Heart left ventricle (tissue), 16 donors: Measurements from ENCODE around the gene PPP1R14D. TPM values are rescaled to one million over a fixed set of nuclear protein-coding genes. Genes with fewer than 3 reads are reported as not detected.

Experiments
- ATAC-seq, 4 donors: fragments of 200-7000 bp; cut with Tn5 transposase; one replicate each; pipeline ENCODE4 v1.9.1; 2020 to 2022; ENCODE audit warnings: moderate library complexity in 4 of 4, mild to moderate bottlenecking in 3 of 4, moderate number of reproducible peaks in 1 of 4
- DNase-seq, 5 donors: peaks; one replicate each; pipeline ENCODE4 v3.0.0-alpha.2; 2020
- H3K27ac ChIP-seq, 12 donors: fragments of 200-600 bp; sonication (generic) in 4 of 12; one replicate each; pipeline versions ENCODE4 v1.5.0 to v1.8.0; 2016 to 2022; ENCODE audit warnings: mild to moderate bottlenecking in 2 of 12
- H3K27me3 ChIP-seq, 9 donors: fragments of 200-600 bp; sonication (generic) in 2 of 9; one replicate each; pipeline versions ENCODE4 v1.5.1 to v1.8.0; 2016 to 2022; ENCODE audit warnings: mild to moderate bottlenecking in 3 of 9
- H3K36me3 ChIP-seq, 9 donors: fragments of 200-600 bp; sonication (generic) in 2 of 9; one replicate each; pipeline versions ENCODE4 v1.5.0 to v1.8.0; 2018 to 2022; ENCODE audit warnings: mild to moderate bottlenecking in 2 of 9
- H3K4me1 ChIP-seq, 12 donors: fragments of 200-600 bp; sonication (generic) in 4 of 12; one replicate each; pipeline versions ENCODE4 v1.5.0 to v1.8.0; 2016 to 2022; ENCODE audit warnings: mild to moderate bottlenecking in 3 of 12
- H3K4me3 ChIP-seq, 12 donors: fragments of 200-600 bp; sonication (generic) in 4 of 12; one replicate each; pipeline versions ENCODE4 v1.5.0 to v1.8.0; 2017 to 2022; ENCODE audit warnings: mild to moderate bottlenecking in 9 of 12, moderate library complexity in 4 of 12
- H3K9me3 ChIP-seq, 12 donors: fragments of 200-600 bp; sonication (generic) in 4 of 12; one replicate each; pipeline versions ENCODE4 v1.5.0 to v1.8.0; 2016 to 2022; ENCODE audit warnings: mild to moderate bottlenecking in 1 of 12
- CTCF ChIP-seq, 12 donors: fragments of 200-600 bp; sonication (generic) in 4 of 12; IDR thresholded peaks; one replicate each; pipeline versions ENCODE4 v1.5.0 to v1.8.0; 2018 to 2022; ENCODE audit warnings: antibody characterized with exemption in 12 of 12, mild to moderate bottlenecking in 5 of 12
- POLR2A ChIP-seq, 2 donors: fragments of 450-650 bp; IDR thresholded peaks; one replicate each; pipeline ENCODE4 v1.6.1; 2017; ENCODE audit warnings: antibody characterized with exemption in 2 of 2, mild to moderate bottlenecking in 2 of 2, moderate library complexity in 2 of 2
- WGBS, 4 donors: extraction: QIAGEN DNeasy Blood & Tissue Kit in 2 of 4; methylation state at CpG; one replicate each; pipeline versions ENCODE4 v1.1.5 to v1.1.7; 2013 to 2018; 5-methylcytosine and 5-hydroxymethylcytosine counted together
- intact Hi-C, 10 donors: fragments of 100-400 bp; cut with DNase I; formaldehyde crosslinking; loops; one replicate each; pipeline versions ENCODE4 v1.11.1 to v1.14.2; 2022
- polyA plus RNA-seq, 2 donors: library from polyadenylated mRNA; stranded (reverse); fragments of 200-250 nt; gene quantifications; one replicate each; pipeline ENCODE4 v1.2.3, GENCODE V29; 2013
- total RNA-seq, 9 donors: library from RNA; depleted of rRNA in 2 of 9; stranded (reverse); fragments of >200 nt in 2 of 9; fragmentation: NEBNext Ultra II Directional in 3 of 9; extraction: Animal tissue kit (Norgen Biotek cat#: 25700) in 3 of 9; gene quantifications; one replicate each; pipeline versions ENCODE4 v1.1.0 to v1.2.4, GENCODE V29; 2016 to 2023
- donor health status: ischemic (EF 13 %, LVEDD 7.1; RV severe dilation, severe dysfunction).
- donor health status: healthy with polysubstance abuse.
- donor health status: DM: no; HTN: yes; CAD: no.
- donor health status: DM: no; HTN: no; CAD: no.
- donor health status: ischemic (EF 25% LVEDD 6.9; RV normal size, moderate dysfunction).
- donor health status: ischemic (EF 25% LVEDD 5.7; RV mildly dilated, moderate dysfunction).
- donor health status: healthy.
- donor health status: DM: yes; HTN: yes; CAD: no.
- donor health status: ischemic (EF 35%, LVEDD 5.7; RV mildly dilated, moderate dysfunction).
- donor health status: nonischemic (EF 11% LVEDD 7.7; RV severe dilation, severe dysfunction).
- donor health status: DM: yes; HTN: yes; CAD: no.
- donor health status: PGD.
- donor health status: ischemic (EF 29% LVEDD 5.4; RV normal size, mild dysfunction).
- donor health status: nonischemic (EF 23%, LVEDD 6.1; RV moderate dilation, normal function).

The PPP1R14D gene
- total and polyA plus RNA-seq, 11 donors: not detected

- peaks cover 0 to 11% (median 0%) of the 10 kb centered on the region in 12 donors for H3K4me1 ChIP-seq
- H3K27me3 ChIP-seq: peaks cover 0 to 20% (median 0%) of the 10 kb centered on the region in 9 donors
- no peak for ATAC-seq
- no peak overlapping the region for H3K4me3 ChIP-seq
- intact Hi-C loops: loop anchor here in 9 of 10 donors (2.0 to 10.0 kb wide), 8 partner anchors 37 to 332 kb away; partner anchors contain the start of gene VPS18 (in 4 of the 9)
- no peak for DNase-seq
- no peak for TF ChIP-seq CTCF (IDR thresholded peaks at IDR 0.05)
- no peak for TF ChIP-seq POLR2A (IDR thresholded peaks at IDR 0.05)
- WGBS, 4 donors: 70 to 87% (median 85%) methylated on average over 5 to 13 of the region's 13 CpGs
- H3K9me3 ChIP-seq: no peaks in the 10 kb centered on the region
- H3K27ac ChIP-seq: no peak overlapping the region
- no peaks in the 10 kb centered on the region for H3K36me3 ChIP-seq
Observed at GRCh38 chr15:40855706-40856234, 27.3 kb upstream of the PPP1R14D start.

- H3K4me1 ChIP-seq: peaks cover 0 to 11% (median 0%) of the 10 kb centered on the region in 12 donors
- H3K27me3 ChIP-seq: peaks cover 0 to 15% (median 0%) of the 10 kb centered on the region in 9 donors
- 55 to 64% (median 58%) methylated on average over 8 to 10 of the region's 10 CpGs for WGBS, 4 donors
- intact Hi-C loops: loop anchor here in 3 of 10 donors (10.0 kb wide), 2 partner anchors 179 to 331 kb away; no protein-coding TSS in a partner anchor
- DNase-seq: no peak
- no peak overlapping the region for H3K4me3 ChIP-seq
- H3K27ac ChIP-seq: no peak overlapping the region
- no peaks in the 10 kb centered on the region for H3K36me3 ChIP-seq
- TF ChIP-seq POLR2A (IDR thresholded peaks at IDR 0.05): no peak
- no peak for TF ChIP-seq CTCF (IDR thresholded peaks at IDR 0.05)
- ATAC-seq: no peak
- H3K9me3 ChIP-seq: no peaks in the 10 kb centered on the region
Observed at GRCh38 chr15:40854161-40854560, 25.7 kb upstream of the PPP1R14D start.

GRCh38 chr15:40853241-40853890, 24.9 kb upstream of the PPP1R14D start:
- peaks cover 0 to 11% (median 0%) of the 10 kb centered on the region in 12 donors for H3K4me1 ChIP-seq
- no peak overlapping the region for H3K4me3 ChIP-seq
- WGBS, 4 donors: 88 to 94% (median 93%) methylated on average over 13 to 16 of the region's 16 CpGs
- intact Hi-C loops: loop anchor here in 3 of 10 donors (10.0 kb wide), 2 partner anchors 179 to 331 kb away; no protein-coding TSS in a partner anchor
- ATAC-seq (no peak), DNase-seq (no peak)
- H3K9me3 ChIP-seq: no peaks in the 10 kb centered on the region
- H3K27me3 ChIP-seq: peaks cover 0 to 7% (median 0%) of the 10 kb centered on the region in 9 donors
- TF ChIP-seq POLR2A (IDR thresholded peaks at IDR 0.05) (no peak), CTCF (IDR thresholded peaks at IDR 0.05) (no peak)
- H3K36me3 ChIP-seq: no peaks in the 10 kb centered on the region
- H3K27ac ChIP-seq: no peak overlapping the region

- Histone ChIP-seq H3K4me3 (no peak overlapping the region), H3K36me3 (no peaks in the 10 kb centered on the region), H3K9me3 (no peaks in the 10 kb centered on the region), H3K4me1 (peaks cover 0 to 10% (median 0%) of the 10 kb centered on the region in 12 donors), H3K27me3 (peaks cover 0 to 7% (median 0%) of the 10 kb centered on the region in 9 donors), H3K27ac (no peak overlapping the region)
- 84 to 93% (median 92%) methylated on average over 5 of the region's 5 CpGs for WGBS, 4 donors
- no peak for TF ChIP-seq CTCF (IDR thresholded peaks at IDR 0.05)
- no peak for TF ChIP-seq POLR2A (IDR thresholded peaks at IDR 0.05)
- ATAC-seq (no peak), DNase-seq (no peak)
- intact Hi-C loops: loop anchor here in 3 of 10 donors (10.0 kb wide), 2 partner anchors 178 to 332 kb away; no protein-coding TSS in a partner anchor
Observed at GRCh38 chr15:40852529-40852928, 24.0 kb upstream of the PPP1R14D start.
